Lower leg skin (tissue), 3 donors: ENCODE results near the gene TMEM52B.

ENCODE experiments used
- CTCF ChIP-seq, 3 donors: fragments of 450-650 bp; IDR thresholded peaks; one replicate each; pipeline ENCODE4 v1.5.1; 2016; ENCODE audit warnings: antibody characterized with exemption in 3 of 3, mild to moderate bottlenecking in 3 of 3, moderate library complexity in 2 of 3
- POLR2A ChIP-seq, 2 donors: fragments of 450-650 bp; IDR thresholded peaks; one replicate each; pipeline ENCODE4 v1.6.1; 2016 to 2017; ENCODE audit warnings: antibody characterized with exemption in 2 of 2, mild to moderate bottlenecking in 1 of 2, moderate library complexity in 1 of 2

GRCh38 chr12:10135126-10135525 lies 43.7 kb upstream of the TMEM52B start:
- TF ChIP-seq CTCF (IDR thresholded peaks at IDR 0.05), result no peak
- TF ChIP-seq POLR2A (IDR thresholded peaks at IDR 0.05), result no peak
